ENCODE measurements around the gene MRPL10.

The MRPL10 gene

DNA sequence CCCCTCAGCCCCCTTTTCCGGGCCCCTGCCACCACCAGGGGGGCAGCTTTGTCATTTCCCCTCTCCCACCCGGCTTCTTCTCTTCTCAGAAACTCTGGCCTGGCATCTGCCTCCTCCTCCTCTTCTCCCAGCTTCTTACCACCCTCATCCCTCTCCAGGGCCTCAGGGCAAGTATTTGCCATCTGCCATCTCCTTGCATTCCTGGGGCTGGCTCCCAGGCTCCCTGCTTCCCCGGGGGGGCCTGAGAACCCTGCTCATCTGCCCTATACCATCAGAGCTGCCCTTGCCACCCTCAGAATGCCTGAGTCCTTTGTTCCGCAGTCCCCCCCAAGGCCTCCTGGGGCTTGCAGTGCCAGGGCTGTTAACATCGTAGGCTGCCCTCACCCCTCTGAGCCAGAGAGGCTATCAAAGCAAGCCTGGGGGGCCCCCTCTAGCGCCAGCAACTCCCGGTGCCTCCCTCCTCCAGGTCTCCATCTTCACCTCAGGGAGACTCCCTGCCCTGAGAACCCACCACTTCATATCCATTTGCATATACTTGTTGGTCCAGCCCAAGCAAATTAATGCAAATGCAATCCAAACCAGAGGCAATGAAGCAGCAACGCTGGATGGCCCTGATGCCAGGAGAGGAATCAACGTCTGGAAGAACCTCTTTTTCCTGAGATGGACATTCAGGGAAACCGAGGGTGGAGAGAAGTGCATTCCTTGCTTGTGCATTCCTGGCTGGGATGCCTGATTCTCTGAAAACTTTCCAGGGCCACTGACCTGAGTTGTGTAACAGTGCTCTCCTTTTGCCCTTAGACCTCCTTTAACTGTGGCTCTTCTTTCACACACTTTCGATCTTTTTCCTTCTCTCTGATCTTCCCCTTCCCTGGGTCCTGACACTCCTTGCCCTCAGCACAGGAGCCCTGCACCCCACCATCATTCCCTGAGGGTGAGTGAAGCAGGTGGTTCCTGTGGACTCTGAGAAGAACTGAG lies 44.0 kb upstream of the MRPL10 start:
- ChIA-PET POLR2A (no interaction called here), CTCF (interaction anchor here (0.8 to 2.5 kb wide), 4 partner anchors 14 to 34 kb away, joined by 3 to 8 read pairs (median 4); partner anchors contain the start of gene SCRN2)
- TF ChIP-seq, protein P1, sequence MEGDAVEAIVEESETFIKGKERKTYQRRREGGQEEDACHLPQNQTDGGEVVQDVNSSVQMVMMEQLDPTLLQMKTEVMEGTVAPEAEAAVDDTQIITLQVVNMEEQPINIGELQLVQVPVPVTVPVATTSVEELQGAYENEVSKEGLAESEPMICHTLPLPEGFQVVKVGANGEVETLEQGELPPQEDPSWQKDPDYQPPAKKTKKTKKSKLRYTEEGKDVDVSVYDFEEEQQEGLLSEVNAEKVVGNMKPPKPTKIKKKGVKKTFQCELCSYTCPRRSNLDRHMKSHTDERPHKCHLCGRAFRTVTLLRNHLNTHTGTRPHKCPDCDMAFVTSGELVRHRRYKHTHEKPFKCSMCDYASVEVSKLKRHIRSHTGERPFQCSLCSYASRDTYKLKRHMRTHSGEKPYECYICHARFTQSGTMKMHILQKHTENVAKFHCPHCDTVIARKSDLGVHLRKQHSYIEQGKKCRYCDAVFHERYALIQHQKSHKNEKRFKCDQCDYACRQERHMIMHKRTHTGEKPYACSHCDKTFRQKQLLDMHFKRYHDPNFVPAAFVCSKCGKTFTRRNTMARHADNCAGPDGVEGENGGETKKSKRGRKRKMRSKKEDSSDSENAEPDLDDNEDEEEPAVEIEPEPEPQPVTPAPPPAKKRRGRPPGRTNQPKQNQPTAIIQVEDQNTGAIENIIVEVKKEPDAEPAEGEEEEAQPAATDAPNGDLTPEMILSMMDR (IDR thresholded peaks at IDR 0.05; ENCODE audit: control extremely low read depth, extremely low read depth, low read depth, missing control alignments), result no peak
- no peak for DNase-seq (ENCODE audit: extremely low spot score)

DNA sequence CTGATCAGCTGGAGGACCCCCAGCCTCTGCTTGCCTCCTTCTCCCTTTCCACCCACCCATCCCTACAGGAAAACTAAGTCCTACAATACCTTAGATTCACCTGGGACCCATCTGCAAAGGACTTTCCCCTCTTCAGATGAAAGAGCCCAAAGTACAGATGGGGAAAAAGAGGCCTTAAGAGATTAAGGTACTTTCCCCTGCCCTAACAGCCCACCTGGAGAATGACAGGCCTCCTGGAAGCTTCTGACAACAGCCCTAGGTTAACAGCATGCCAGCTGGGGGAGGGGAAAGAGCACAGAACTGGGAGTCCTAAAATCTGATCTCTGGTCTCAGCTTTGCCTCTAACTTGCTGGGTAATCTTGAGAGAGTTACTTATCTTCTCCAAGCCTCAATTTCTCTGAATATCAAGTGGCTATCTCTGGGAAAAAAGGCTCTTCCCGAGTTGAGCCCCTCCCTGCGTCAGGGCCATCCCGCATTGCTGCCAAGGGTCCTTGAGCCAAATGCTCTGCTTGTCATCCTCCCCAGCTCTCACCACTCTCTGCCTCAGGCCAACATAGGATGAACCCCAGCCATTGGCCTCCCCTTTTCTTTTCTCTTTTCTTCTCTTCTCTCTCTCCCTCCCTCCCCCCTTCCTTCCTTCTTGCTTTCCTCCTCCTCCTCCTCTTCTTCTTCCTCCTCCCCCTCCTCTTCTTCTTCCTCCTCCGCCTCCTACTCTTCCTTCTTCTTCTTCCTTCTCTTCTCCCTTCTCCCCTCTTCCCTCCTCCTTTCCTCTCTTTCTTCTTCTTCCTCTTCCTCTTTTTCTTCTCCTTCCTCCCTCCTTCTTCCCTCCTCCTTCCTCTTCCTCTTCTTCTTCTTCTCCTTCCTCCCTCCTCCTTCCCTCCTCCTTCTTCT lies 42.1 kb upstream of the MRPL10 start:
- no peak for DNase-seq (ENCODE audit: extremely low spot score)
- ChIA-PET CTCF (interaction anchor here (2.0 to 2.5 kb wide), 3 partner anchors 17 to 30 kb away, joined by 4 to 17 read pairs (median 8); no protein-coding TSS in a partner anchor), POLR2A (no interaction called here)
- TF ChIP-seq, protein P1 (IDR thresholded peaks at IDR 0.05; ENCODE audit: control extremely low read depth, extremely low read depth, low read depth, missing control alignments), result no peak

DNA sequence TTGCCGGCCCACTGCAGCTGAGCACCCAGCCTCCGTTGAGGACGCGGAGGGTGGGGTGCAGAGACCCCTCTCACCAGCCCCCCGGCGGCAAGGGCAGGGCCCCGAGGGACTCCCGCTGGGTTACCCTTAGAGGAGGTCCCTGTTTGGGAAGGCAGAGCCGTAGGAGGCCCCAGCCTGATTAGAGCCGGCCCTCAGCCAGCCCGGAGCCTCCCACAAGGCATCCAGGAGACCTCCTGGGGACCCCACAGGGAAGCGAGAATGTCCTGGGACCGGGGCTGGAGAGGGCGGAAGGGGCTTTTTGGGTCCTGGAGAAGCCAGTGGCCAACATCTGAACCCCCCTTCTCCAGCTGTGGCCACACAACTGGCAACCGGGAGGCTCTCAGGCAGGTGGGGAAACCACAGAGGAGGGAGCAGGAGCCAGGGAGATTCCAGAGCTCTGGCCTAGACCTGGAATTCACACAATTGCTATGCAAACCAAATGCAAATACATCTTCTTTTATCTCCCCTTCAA lies 41.4 kb upstream of the MRPL10 start:
- no peak for DNase-seq (ENCODE audit: extremely low spot score)
- TF ChIP-seq, protein P1 (IDR thresholded peaks at IDR 0.05; ENCODE audit: control extremely low read depth, extremely low read depth, low read depth, missing control alignments), result no peak
- ChIA-PET CTCF (interaction anchor here (1.1 to 2.7 kb wide), 7 partner anchors 9 to 74 kb away, joined by 3 to 17 read pairs (median 5); partner anchors contain the start of gene SCRN2), POLR2A (no interaction called here)

DNA sequence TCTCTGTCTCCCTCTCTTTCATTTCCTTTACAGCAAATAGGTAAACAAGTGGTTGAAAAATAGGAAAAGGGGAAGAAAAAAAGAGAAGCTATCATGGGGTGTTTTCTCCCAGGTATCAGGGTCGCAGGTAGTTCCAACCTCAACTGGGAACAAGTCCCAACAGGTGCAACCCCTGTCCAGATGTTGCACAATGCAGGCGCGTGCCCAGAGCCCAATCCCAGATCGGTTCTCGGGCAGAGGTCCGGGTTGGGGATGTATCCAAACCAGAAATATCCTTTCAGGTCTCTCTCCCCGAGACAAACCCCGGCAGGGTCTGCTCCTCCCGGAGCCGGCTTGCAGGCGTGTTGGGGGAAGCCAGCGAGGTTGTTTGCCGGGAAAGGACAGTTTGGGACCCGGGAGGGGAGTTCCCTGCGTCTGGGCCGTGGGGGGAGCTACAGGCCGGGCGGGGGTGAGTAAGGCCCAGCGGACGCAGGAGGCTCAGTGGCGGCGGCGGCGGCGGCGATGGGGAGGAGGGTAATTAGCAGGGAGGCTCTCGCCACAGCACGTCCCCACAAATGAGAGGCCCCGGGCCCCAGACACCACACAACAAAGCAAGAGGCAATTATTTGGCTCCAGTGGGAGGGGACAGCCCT lies 40.8 kb upstream of the MRPL10 start:
- POLR2A ChIA-PET, result no interaction called here
- CTCF ChIA-PET, result interaction anchor here (1.1 to 2.7 kb wide), 5 partner anchors 9 to 75 kb away, joined by 3 to 17 read pairs (median 5); partner anchors contain the start of gene SCRN2
- DNase-seq (ENCODE audit: extremely low spot score), result no peak
- TF ChIP-seq, protein P1 (IDR thresholded peaks at IDR 0.05; ENCODE audit: control extremely low read depth, extremely low read depth, low read depth, missing control alignments), result no peak

DNA sequence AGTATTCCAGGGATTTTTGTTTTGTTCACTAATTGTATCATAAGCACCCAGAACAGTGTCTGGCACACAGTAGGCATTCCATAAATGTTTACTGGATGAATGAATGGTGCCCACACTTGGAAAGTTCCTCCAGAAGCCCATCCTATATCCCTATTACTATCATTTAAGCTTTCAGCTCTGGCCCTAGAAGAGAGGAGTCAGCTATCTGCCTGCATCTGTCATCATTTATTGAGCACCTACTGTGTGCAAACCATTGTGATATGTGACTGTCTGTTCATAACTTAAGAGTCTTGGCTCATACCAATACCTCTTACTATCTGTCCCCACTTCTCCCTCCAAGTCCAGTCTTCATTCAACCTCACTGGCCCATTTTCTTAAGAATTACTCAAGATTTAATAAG lies 39.7 kb upstream of the MRPL10 start:
- CTCF ChIA-PET, result interaction anchor here (1.0 to 2.7 kb wide), 11 partner anchors 9 to 76 kb away, joined by 3 to 17 read pairs (median 4); partner anchors contain the start of gene SCRN2
- POLR2A ChIA-PET, result no interaction called here

More for the DNA sequence above, 39.7 kb upstream of the MRPL10 start:
- TF ChIP-seq, protein P1 (IDR thresholded peaks at IDR 0.05; ENCODE audit: control extremely low read depth, extremely low read depth, low read depth, missing control alignments), result no peak
- no peak for DNase-seq (ENCODE audit: extremely low spot score)

Measured in GM10248 (cell line).